Common myeloid progenitor, CD34-positive (primary cell): ENCODE data around the gene CDC42BPA.

Experiments used
- CTCF ChIA-PET: fragments of 350-600 bp; sonication (Branson Sonifier 250); formaldehyde crosslinking; loops from one replicate; lab custom pipeline; 2021; ENCODE audit warnings: antibody characterized with exemption; lab: Charles Lee
- POLR2A ChIA-PET: fragments of 350-600 bp; sonication (Branson Sonifier 250); formaldehyde crosslinking; loops from one replicate; lab custom pipeline; 2021; ENCODE audit warnings: antibody characterized with exemption; lab: Charles Lee
- DNase-seq, 3 donors: peaks; one replicate each; pipeline versions ENCODE4 v3.0.0 to v3.0.0-alpha.2; 2013
- H3K27ac ChIP-seq, 2 experiments: 1 replicate in 1 of 2; 2 replicates in 1 of 2; pipeline ENCODE4 v1.7.0; 2013; ENCODE audit warnings: inconsistent platforms in 2 of 2, low read length in 2 of 2, mild to moderate bottlenecking in 2 of 2, low read depth in 1 of 2, moderate library complexity in 1 of 2; ENCODE audit not compliant: severe bottlenecking in 2 of 2, insufficient read depth in 1 of 2, poor library complexity in 1 of 2
- H3K27me3 ChIP-seq, 5 experiments: replicated peaks in 2 of 5; 1 replicate in 3 of 5; 2 replicates in 2 of 5; pipeline versions ENCODE4 v1.6.1 to v1.7.0; 2013; ENCODE audit warnings: low read length in 4 of 5, mild to moderate bottlenecking in 2 of 5, moderate library complexity in 2 of 5, inconsistent platforms in 1 of 5; ENCODE audit not compliant: insufficient read depth in 5 of 5, control insufficient read depth in 4 of 5
- H3K36me3 ChIP-seq, 4 experiments: 1 replicate in 2 of 4; 2 replicates in 2 of 4; pipeline versions ENCODE4 v1.6.1 to v1.7.0; 2013; ENCODE audit warnings: low read length in 3 of 4, control low read depth in 1 of 4, mild to moderate bottlenecking in 1 of 4; ENCODE audit not compliant: control insufficient read depth in 4 of 4, insufficient read depth in 4 of 4
- H3K4me1 ChIP-seq, 4 experiments: 1 replicate in 3 of 4; 2 replicates in 1 of 4; pipeline versions ENCODE4 v1.6.1 to v1.7.1; 2013; ENCODE audit warnings: low read length in 3 of 4, mild to moderate bottlenecking in 3 of 4, control low read depth in 1 of 4, inconsistent platforms in 1 of 4, moderate library complexity in 1 of 4; ENCODE audit not compliant: control insufficient read depth in 4 of 4, insufficient read depth in 4 of 4; ENCODE audit errors: control extremely low read depth in 1 of 4
- H3K4me3 ChIP-seq, 7 experiments: 1 replicate in 4 of 7; 2 replicates in 3 of 7; pipeline versions ENCODE4 v1.5.1 to v1.7.0; 2013; ENCODE audit warnings: mild to moderate bottlenecking in 7 of 7, low read length in 6 of 7, moderate library complexity in 6 of 7, inconsistent platforms in 2 of 7, low read depth in 2 of 7, control low read depth in 1 of 7; ENCODE audit not compliant: insufficient read depth in 4 of 7, control insufficient read depth in 1 of 7; ENCODE audit errors: extremely low read depth in 1 of 7
- H3K9me3 ChIP-seq, 5 experiments: 1 replicate in 4 of 5; 2 replicates in 1 of 5; pipeline versions ENCODE4 v1.6.1 to v1.7.1; 2013; ENCODE audit warnings: low read length in 4 of 5, mild to moderate bottlenecking in 2 of 5, inconsistent platforms in 1 of 5, low read depth in 1 of 5, moderate library complexity in 1 of 5; ENCODE audit not compliant: control insufficient read depth in 4 of 5, insufficient read depth in 2 of 5; ENCODE audit errors: control extremely low read depth in 1 of 5
- WGBS: methylation state at CpG from one replicate; pipeline ENCODE4 v1.1.5; 2013; ENCODE audit not compliant: insufficient coverage; 5-methylcytosine and 5-hydroxymethylcytosine counted together

CDC42BPA gene

GRCh38 chr1:226983247-226983991 lies 334.9 kb downstream of the CDC42BPA start:
- POLR2A ChIA-PET, result no interaction called here
- H3K27ac ChIP-seq, result no peak overlapping the region

GRCh38 chr1:226982451-226983177 lies 335.7 kb downstream of the CDC42BPA start:
- H3K9me3 ChIP-seq, result no peaks in the 10 kb centered on the region
- CTCF ChIA-PET, result no interaction called here
- no peak overlapping the region for H3K4me3 ChIP-seq
- H3K27me3 ChIP-seq, result no peaks in the 10 kb centered on the region
- H3K4me1 ChIP-seq, result peaks cover 0 to 2% (median 0%) of the 10 kb centered on the region in 4 experiments
- H3K27ac ChIP-seq, result no peak overlapping the region
- H3K36me3 ChIP-seq, result peaks cover 9 to 98% (median 71%) of the 10 kb centered on the region in 4 experiments
- POLR2A ChIA-PET, result no interaction called here
- WGBS, result 92% methylated on average over 21 of the region's 31 CpGs
- DNase-seq, result no peak

More at GRCh38 chr1:226983247-226983991, 334.9 kb downstream of the CDC42BPA start:
- 96% methylated on average over 15 of the region's 18 CpGs for whole genome bisulfite sequencing
- no peaks in the 10 kb centered on the region for H3K9me3 ChIP-seq
- H3K27me3 ChIP-seq, result no peaks in the 10 kb centered on the region
- CTCF ChIA-PET, result interaction anchor here (1.1 kb wide), 1 partner anchor 10 kb away, joined by 3 read pairs; no protein-coding TSS in a partner anchor
- no peak overlapping the region for H3K4me3 ChIP-seq
- peaks cover 0 to 10% (median 3%) of the 10 kb centered on the region in 4 experiments for H3K4me1 ChIP-seq
- peaks cover 9 to 99% (median 72%) of the 10 kb centered on the region in 4 experiments for H3K36me3 ChIP-seq
- no peak for DNase-seq

DNA sequence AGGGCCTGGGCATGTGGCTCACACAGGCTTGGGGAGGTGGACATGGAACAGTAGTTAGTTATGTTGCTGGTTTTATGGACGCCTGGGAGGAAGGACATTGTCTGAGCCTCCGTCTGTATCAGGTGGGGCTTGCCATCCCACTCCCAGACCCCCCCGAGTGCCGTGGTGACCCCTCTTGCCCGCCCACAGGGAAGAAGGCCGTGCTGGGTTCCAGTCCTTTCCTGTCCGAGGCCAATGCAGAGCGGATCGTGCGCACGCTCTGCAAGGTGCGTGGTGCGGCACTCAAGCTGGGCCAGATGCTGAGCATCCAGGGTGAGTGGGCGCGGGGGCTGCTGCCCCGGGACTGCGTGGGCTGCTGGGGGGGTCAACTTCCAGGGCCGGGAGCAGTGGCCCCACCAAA lies 336.5 kb downstream of the CDC42BPA start:
- H3K36me3 ChIP-seq, result peaks cover 7 to 96% (median 69%) of the 10 kb centered on the region in 4 experiments

GRCh38 chr1:226981386-226981817 lies 336.9 kb downstream of the CDC42BPA start:
- no peak overlapping the region for H3K4me3 ChIP-seq
- POLR2A ChIA-PET, result no interaction called here
- 87% methylated on average over 9 of the region's 12 CpGs for WGBS
- DNase-seq, result no peak
- H3K4me1 ChIP-seq, result no peaks in the 10 kb centered on the region
- H3K9me3 ChIP-seq, result no peaks in the 10 kb centered on the region
- H3K36me3 ChIP-seq, result peaks cover 6 to 92% (median 66%) of the 10 kb centered on the region in 4 experiments
- CTCF ChIA-PET, result no interaction called here
- no peaks in the 10 kb centered on the region for H3K27me3 ChIP-seq
- H3K27ac ChIP-seq, result no peak overlapping the region

More for the DNA sequence above, 336.5 kb downstream of the CDC42BPA start:
- Histone ChIP-seq H3K27ac (no peak overlapping the region), H3K27me3 (no peaks in the 10 kb centered on the region), H3K4me1 (no peaks in the 10 kb centered on the region), H3K9me3 (no peaks in the 10 kb centered on the region), H3K4me3 (no peak overlapping the region)
- WGBS, result 97% methylated on average over 15 of the region's 18 CpGs
- no peak for DNase-seq
- ChIA-PET CTCF (no interaction called here), POLR2A (no interaction called here)

DNA sequence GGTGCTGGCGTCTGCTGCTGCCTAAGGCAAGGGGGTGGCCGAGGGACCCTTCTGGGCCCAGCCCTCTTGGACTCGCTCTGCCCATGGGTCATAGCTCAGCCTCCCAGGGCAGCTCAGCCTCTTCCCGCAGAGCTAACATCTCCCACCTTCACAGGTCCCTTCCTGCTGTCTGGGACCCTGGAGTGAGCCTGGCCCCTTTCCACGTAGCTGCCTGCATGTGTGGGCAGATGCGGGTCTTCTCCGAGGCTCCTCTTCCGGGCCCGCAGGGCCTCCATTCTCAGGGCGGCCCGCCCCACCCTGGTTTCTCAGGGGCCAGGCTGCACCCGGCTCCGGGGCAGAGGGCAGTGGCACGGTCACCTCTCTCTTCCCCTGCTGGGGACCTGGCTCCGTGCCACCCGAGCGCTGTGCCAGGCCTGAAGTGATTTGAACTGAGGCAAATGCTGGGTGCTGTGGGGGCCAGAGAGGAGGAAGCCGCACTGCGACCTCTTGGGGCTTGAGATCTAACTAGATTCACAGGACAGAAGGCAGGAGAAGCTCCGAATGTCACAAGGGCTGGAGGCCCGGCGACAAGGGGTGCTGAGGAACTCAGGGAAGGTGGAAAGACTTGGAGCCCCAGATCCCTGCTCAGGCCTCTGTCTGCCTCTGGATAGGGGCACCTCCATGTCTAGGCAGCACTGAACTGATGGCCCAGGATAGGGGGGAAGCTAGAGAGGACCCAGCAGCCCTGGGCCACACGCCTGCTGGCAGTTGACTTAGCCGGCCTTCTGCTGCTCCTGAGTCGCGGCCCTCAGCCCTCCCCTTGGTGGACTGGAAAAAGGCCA lies 337.5 kb downstream of the CDC42BPA start:
- Histone ChIP-seq H3K4me3 (no peak overlapping the region), H3K27ac (no peak overlapping the region), H3K27me3 (no peaks in the 10 kb centered on the region), H3K36me3 (peaks cover 6 to 86% (median 60%) of the 10 kb centered on the region in 4 experiments), H3K9me3 (no peaks in the 10 kb centered on the region), H3K4me1 (no peaks in the 10 kb centered on the region)
- WGBS, result 97% methylated on average over 22 of the region's 26 CpGs
- POLR2A ChIA-PET, result no interaction called here
- no peak for DNase-seq
- CTCF ChIA-PET, result interaction anchor here (1.0 kb wide), 1 partner anchor 69 kb away, joined by 3 read pairs; no protein-coding TSS in a partner anchor

DNA sequence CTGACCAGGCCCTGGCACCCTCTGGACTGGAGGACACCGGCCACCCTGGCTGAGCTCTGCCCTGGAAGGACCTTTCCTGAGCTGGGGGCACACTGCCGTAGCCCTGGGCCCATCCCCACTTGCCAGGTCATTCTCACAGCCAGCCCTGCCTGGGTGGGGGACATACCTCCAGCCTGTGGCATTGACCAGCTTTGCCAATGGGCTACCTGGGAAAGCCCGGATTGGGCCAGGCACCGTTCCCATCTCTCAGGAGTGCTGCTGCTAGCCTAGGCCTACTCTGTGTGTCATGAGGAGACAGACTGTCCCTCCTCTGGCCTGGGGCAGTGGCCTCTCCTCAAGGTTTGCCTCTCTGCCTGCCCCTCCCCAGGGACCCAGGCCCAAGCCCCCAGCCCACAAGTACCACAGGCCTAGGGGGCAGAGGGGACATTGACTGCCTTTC lies 338.2 kb downstream of the CDC42BPA start:
- no peak for DNase-seq
- Histone ChIP-seq H3K36me3 (peaks cover 6 to 86% (median 56%) of the 10 kb centered on the region in 4 experiments), H3K27me3 (no peaks in the 10 kb centered on the region), H3K4me1 (no peaks in the 10 kb centered on the region), H3K27ac (peak overlapping the region in 1 of 2 experiments; percentile 43), H3K4me3 (no peak overlapping the region), H3K9me3 (no peaks in the 10 kb centered on the region)
- WGBS, result 100% methylated on average over 2 of the region's 4 CpGs
- POLR2A ChIA-PET, result no interaction called here
- CTCF ChIA-PET, result interaction anchor here (1.0 kb wide), 1 partner anchor 68 kb away, joined by 3 read pairs; no protein-coding TSS in a partner anchor
